H1 (cell line): Measurements from ENCODE around the gene ARID1B. TPM values are rescaled to one million over a fixed set of nuclear protein-coding genes. Genes with fewer than 3 reads are reported as not detected.

ENCODE experiments used
- JUN ChIP-seq: IDR thresholded peaks from 2 replicates; pipeline ENCODE4 v1.6.1; 2011; ENCODE audit warnings: low read depth, mild to moderate bottlenecking, improper control_type of control experiment, low read length
- MAX ChIP-seq: IDR thresholded peaks from 2 replicates; pipeline ENCODE4 v1.6.1; 2012; ENCODE audit warnings: inconsistent platforms
- polyA plus RNA-seq, 7 experiments: library from polyadenylated mRNA; depleted of rRNA in 3 of 7; stranded (reverse) in 5 of 7; unstranded in 2 of 7; fragments of >200 nt in 5 of 7; fragments of 200-250 nt in 2 of 7; gene quantifications; 1 replicate in 5 of 7; 2 replicates in 1 of 7; 4 replicates in 1 of 7; pipeline versions ENCODE4 v1.2.1 to v1.2.3, GENCODE V29; 2011 to 2013; ENCODE audit warnings: missing spikeins in 2 of 7, mixed read lengths in 2 of 7
- total RNA-seq: library from RNA; stranded (reverse); fragmentation: NEBNext Ultra II Directional; extraction: Animal tissue kit (Norgen Biotek cat#: 25700); gene quantifications from 2 replicates; pipeline ENCODE4 v1.2.1, GENCODE V29; 2021

ARID1B gene
- total and polyA plus RNA-seq, 2 of the 8 experiments (the other 6 are each of a cell fraction or from before 2014, with no cell fraction given), result 24.3 to 70.3 TPM

DNA sequence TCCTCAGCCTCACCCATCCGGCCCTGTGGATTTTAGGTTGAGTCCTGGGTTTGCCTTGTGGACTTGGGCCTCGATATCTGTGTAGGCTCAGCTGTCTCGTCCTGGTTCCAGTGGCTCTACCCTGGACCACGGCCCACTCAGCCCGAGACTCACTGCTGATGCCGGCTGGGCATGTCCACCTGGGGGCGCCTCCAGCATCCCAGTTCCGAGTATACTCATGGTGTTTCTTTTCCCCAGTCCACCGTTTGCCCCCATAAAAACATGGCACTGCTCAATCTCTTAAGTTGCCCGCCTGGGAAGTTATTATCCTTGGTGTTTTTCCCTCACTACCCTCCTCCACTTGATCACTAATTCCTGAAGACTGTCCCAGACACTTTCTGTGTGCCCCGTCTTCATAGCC is 99.1 kb downstream of the ARID1B start (continued):
- TF ChIP-seq MAX (no peak), JUN (no peak)
- TF ChIP-seq, all 59 proteins: peak for 5
